Activated effector memory CD4-positive, alpha-beta T cell treated with Interleukin-2 at 50 U/mL for 16 hours (primary cell): ENCODE results near the gene STX3.
A peak's percentile ranks its signal among the peaks of the same experiment; 100 is the strongest.
"Not testable (repeated sequence)": the region's sequence is repeated elsewhere in the genome, so short reads cannot be mapped to it uniquely, and the experiment has no call there.

Experiments
- DNase-seq: peaks from one replicate; pipeline ENCODE4 v3.0.0-alpha.2; 2020

STX3 gene

DNA sequence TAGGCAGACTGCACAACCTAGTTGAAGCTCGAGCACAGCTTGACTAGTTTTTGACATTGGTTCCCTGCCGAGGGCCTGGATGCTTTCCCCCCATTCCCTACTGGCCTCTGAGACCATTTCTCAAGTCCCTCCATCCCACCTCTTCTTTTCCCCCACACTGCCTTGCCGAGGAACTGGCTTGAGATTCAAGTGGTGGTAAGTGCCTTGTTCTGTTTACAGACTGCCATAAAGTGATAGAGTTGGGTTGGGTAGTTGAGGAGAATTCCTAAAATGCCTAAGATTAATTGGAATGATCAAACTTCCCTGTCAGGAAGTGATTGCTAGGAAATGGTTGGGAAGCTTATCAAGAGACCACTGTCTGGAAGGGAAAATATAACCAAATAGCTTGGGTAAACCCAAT lies 39.2 kb downstream of the STX3 start:
- no peak for DNase-seq

- DNase-seq, result no peak
Measured at GRCh38 chr11:59800390-59801025, 45.3 kb downstream of the STX3 start.

DNA sequence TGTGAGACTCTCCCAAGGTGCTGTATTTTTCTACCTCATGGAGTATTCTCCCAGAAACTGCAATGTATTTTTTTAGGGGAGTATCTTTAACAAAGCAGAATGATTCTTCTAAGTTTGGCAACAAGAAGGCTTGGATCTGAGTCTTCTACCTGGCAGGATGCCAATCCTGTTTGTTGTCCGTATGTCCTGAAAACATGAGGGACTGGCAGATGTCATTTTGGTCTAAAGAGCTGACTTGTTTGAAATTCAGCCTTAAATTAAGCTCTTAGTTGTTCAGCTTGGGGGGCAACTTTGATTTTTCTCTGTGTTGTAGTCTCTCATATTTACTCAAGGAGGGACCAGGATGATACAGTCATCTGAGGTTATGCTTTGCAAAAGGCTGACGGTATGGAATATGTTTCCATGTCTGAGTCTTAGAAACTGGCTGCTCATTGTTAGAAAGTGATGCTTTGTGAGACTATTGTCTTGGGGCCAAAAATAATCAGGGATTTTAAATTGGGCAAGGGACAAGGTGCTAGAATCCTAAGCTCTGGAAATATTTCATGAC lies 46.1 kb downstream of the STX3 start:
- no peak for DNase-seq

DNA sequence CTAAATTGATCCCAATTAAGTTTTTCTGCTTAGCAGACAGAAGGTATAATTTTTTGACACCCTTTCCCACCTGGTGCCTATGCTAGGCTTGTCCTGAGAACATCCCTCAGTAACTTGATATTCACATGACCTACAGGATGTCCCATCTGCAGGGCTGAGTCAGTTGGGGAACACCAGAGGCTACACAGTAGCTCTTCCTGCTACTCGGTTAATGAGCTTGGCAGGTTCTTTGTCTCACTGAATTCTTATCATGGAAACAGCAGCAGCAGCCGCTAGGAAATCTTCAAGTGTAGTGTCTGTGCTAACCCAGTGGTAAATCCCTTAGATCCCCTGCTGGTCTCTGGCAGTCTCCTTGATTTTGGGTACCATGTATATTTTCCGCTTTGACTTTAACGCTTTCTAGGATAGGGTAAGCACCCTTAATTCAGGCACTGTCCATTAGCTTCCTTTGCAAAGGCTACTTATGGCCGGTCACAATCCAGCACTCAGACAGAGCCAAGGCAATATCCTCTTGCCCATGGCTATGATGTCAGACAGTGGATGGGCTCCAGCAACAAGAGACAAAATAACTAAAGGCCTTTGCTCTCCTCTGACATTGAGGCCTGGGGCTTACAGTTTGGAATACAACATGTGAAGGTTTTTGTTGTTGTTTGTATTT lies 46.9 kb downstream of the STX3 start:
- DNase-seq, result no peak

DNA sequence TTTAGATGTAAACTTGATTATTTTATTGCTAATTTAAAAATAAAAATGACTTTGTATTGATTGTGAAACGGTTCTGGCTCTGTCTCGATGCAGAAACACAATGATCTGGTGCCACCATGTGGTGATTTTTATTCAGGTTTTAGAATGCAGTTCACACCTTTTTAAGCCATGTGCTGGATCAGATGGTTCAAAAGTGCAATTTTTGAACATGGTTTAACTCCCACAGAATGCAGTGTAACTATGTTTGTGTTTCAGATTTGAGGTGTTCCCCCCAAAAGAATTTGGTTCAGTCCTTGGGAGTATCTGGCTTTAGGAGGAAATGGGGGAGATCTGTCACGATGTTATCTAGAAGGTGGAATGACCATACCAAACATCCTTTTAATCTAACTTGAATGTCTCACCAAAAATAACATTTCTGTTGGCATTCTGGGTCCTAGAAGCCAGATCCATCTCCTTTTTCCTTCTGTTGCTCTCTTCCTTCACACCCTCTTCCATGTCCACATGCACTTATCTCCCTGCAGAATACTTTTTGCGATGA lies 47.5 kb downstream of the STX3 start:
- no peak for DNase-seq

GRCh38 chr11:59804061-59804460 lies 48.9 kb downstream of the STX3 start:
- no peak for DNase-seq

DNA sequence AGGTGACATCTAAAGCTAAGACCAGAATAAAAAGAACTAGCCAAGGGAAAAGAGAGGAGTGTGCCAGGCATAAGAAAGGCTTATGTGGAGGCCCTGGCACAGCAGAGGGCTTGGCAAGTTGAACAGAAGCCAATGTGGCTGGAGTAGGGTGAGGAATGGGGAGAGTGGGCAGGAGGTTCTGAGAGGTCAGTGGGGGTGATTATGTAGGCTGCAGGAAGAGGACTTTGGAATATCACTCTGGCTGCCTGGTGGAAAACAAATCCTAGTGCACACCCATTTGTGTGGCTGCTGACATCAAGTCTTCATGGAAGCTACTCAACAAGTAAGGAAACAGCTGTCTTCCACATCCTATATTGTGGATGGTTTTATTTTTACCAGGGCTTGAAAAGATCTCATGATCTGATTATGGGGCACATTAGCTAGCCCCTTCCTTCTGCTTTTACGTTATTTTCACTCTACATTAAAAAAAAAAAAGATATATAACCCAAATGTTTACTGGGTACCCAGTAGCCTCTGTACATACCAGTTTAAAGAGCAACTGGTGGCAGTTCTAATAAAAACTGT lies 52.0 kb downstream of the STX3 start:
- DNase-seq, result no peak

- DNase-seq, result peak; percentile 86
Measured at GRCh38 chr11:59810189-59810910, 55.2 kb downstream of the STX3 start, which contains the start of gene MRPL16. MRPL16 (minus strand) TSS chr11:59810778; CDS start chr11:59810658, 120 bp downstream.

DNA sequence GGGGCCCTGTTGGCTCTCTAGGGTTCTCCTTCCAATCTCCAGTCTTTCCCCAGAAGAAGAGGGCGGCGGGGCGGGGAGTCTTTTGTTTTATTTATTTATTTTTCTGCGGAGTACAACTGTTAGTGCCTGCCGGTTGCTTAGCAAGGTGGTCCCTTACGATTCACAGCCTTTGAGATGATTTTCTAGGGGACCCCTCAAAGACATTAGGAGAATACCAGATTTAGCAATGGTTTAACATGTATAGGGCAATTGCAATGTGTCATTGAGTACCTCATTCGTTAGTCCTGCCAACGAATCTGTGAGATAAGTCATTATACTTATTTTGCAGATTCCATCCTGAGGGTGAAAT lies 55.7 kb downstream of the STX3 start:
- no peak for DNase-seq

DNA sequence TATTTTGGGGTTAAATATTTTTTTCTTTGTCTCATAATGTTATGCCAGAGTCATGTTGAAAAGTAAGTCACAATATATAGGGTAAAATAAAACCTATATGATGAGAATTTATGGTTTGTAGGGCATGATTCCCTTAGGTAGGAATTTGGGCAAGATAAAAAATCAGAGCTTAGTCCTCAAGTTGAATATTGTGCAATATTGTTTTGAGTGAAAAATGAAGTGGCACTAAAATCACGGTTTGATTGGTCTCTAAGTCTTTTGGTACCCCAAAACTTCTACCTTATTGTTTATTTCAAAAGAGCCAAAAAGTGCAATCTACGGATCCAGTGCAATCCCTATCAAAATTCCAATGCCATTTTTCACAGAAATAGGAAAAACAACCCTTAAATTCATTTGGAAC lies 57.0 kb downstream of the STX3 start:
- DNase-seq, result no peak

GRCh38 chr11:59813364-59813763 lies 58.2 kb downstream of the STX3 start:
- no peak for DNase-seq

- DNase-seq, result no peak
Measured at GRCh38 chr11:59814021-59814420, 58.8 kb downstream of the STX3 start.

GRCh38 chr11:59815754-59816153 lies 60.6 kb downstream of the STX3 start:
- DNase-seq, result no peak

DNA sequence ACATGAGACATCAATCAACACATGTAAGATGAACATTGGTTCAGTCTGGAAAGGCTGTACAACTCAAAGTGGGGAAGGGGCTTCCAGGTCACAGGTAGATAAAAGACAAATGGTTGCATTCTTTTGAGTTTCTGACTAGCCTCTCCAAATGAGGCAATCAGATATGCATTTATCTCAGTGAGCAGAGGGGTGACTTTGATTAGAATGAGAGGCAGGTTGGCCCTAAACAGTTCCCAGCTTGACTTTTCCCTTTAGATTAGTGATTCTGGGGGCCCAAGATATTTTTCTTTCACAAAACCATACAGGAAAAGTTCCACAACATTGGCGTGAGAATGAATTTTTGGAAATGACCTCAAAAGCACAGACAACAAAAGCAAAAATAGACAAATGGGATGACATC lies 61.3 kb downstream of the STX3 start:
- not testable (repeated sequence) for DNase-seq

DNA sequence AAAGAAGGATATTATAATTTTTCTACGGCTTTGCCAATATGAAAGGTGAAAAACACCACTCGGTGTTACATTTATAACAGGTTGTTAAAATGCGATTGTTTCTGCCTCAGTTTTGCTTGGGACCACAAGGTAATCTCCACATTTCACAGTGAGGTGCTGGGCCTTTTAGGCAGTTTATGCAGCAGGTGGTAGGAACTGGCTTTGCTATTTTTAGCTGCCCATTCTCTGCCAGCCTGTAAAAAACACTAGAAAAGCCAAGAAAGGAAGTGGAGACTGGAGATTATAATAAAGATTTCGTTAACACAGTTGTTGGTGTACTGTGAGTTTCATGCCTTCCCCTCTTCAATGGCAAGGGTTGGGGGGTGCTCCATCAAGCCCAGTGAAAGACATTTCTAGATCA lies 63.4 kb downstream of the STX3 start:
- DNase-seq, result no peak

GRCh38 chr11:59822989-59823566 lies 67.9 kb downstream of the STX3 start:
- no peak for DNase-seq

DNA sequence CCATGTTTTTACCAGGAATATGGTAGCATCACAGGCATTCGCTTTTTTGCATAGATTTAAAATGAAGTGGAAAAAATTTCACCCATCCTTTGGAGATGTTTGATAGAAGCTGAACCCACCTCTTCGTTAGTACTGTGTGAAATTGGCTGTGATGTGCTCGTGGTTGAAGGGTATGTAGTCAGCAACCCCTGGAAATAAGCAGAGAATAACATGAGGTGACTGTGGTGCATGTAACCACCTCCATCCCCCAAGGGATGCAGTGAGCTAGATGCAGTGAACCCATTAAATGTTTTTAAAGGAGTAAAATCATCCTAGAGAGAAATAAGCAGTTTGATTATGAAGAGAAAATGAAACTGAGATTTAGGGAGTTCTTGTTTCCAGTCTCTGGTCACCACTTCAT lies 74.2 kb downstream of the STX3 start:
- no peak for DNase-seq

DNA sequence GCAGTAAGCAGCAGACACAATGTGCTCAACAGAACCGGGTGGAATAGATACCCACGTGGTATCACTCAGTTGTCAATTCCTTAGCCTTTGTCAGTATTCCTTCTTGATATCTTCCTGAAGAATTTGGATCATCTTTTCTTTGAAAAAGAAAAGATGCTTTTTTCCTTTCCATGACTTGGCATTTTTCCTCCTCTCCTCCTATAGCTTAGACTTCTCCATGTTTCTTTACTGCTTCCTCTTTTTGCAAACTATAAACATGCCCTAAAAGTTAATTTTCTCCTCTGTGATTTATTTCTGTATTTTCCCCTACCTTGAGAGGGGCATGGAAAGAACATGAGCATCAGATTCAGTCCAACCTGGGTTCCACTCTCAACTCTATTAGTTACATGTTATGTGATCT lies 78.4 kb downstream of the STX3 start:
- no peak for DNase-seq

GRCh38 chr11:59839615-59840014 lies 84.4 kb downstream of the STX3 start:
- no peak for DNase-seq

DNA sequence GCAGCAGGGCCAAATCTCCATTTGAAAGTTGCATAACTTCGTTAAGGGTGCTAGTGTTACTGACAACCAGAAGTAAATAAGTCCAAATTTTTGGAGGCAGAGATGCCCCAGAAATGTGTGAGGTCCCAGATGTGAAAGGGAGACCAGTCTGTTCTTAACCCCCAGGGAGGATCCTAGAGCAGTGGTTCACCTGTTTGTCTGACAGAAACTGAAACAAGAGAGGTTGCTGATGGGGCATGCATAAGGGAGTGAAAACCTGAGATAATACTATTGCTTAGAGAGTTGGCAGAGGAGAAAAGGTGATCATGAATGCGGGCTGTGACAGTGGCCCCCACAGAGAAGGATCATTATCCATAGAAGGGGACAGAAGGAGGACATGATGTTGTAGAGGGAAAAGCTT lies 86.3 kb downstream of the STX3 start:
- no peak for DNase-seq

DNA sequence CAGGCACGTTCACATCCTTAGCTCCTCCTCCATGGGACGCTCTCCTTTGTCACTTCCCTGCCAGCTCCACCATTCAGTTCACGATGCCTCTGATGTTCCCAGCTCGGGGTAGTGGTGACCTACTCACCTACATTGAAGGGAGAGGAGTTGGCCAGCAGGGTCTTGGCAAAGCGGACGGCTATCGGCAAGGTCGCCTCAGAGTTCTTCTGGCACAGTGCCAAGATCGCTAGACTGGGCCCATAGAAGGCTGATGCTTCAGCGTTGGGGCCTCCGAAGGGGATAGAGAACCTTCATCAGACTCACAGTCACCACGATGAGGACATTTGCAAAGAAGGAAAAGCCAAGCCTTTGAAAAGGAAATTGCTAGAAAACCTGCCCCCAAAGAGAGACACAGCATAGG lies 87.1 kb downstream of the STX3 start:
- no peak for DNase-seq

- no peak for DNase-seq
Measured at GRCh38 chr11:59845399-59845798, 90.2 kb downstream of the STX3 start, which contains the start of gene CBLIF. CBLIF (minus strand) TSS chr11:59845499; CDS start chr11:59845453, 46 bp downstream.

DNA sequence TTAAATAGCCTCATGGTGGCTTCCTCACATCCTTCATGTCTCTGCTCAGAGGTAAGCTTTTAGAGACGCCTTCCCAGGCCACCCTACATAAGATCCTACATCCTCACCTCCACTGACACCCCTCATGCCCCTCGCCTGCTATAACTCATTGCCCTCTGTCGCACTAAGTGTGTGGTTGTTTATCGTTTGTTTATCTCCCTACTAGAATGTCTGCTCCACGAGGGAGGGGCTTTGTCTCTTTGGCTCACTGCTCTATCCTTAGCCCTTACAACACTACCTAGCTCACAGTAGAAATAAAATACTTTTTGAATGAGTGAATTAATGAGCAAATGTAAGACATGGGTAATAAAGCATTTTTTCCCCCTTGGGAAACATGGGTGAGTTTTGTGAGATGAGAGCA lies 91.4 kb downstream of the STX3 start:
- DNase-seq, result no peak
